ENCODE measurements around the gene RPS4Y1.

- TF ChIP-seq, protein P1, sequence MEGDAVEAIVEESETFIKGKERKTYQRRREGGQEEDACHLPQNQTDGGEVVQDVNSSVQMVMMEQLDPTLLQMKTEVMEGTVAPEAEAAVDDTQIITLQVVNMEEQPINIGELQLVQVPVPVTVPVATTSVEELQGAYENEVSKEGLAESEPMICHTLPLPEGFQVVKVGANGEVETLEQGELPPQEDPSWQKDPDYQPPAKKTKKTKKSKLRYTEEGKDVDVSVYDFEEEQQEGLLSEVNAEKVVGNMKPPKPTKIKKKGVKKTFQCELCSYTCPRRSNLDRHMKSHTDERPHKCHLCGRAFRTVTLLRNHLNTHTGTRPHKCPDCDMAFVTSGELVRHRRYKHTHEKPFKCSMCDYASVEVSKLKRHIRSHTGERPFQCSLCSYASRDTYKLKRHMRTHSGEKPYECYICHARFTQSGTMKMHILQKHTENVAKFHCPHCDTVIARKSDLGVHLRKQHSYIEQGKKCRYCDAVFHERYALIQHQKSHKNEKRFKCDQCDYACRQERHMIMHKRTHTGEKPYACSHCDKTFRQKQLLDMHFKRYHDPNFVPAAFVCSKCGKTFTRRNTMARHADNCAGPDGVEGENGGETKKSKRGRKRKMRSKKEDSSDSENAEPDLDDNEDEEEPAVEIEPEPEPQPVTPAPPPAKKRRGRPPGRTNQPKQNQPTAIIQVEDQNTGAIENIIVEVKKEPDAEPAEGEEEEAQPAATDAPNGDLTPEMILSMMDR (conservative IDR thresholded peaks at IDR 0.05), result no peak
- TF ChIP-seq ZFX (IDR thresholded peaks at IDR 0.05), result no peak
Observed at GRCh38 chrY:2796977-2797523, 44.4 kb upstream of the RPS4Y1 start.
